KG1 (cell line): ENCODE data around the gene OTUB2.
"Not testable (repeated sequence)": the region's sequence is repeated elsewhere in the genome, so short reads cannot be mapped to it uniquely, and the experiment has no call there.

Source experiments
- DNase-seq: peaks from one replicate; lab custom pipeline; 2025; lab: John Stamatoyannopoulos, UW

The OTUB2 gene

GRCh38 chr14:94058128-94058673 is 32.1 kb downstream of the OTUB2 start:
- no peak for DNase-seq

- DNase-seq: no peak
These were observed 32.6 kb downstream of the OTUB2 start for GRCh38 chr14:94058674-94059138.

GRCh38 chr14:94059998-94060397 is 33.9 kb downstream of the OTUB2 start:
- DNase-seq: no peak

GRCh38 chr14:94062344-94062940 is 36.3 kb downstream of the OTUB2 start:
- no peak for DNase-seq

DNA sequence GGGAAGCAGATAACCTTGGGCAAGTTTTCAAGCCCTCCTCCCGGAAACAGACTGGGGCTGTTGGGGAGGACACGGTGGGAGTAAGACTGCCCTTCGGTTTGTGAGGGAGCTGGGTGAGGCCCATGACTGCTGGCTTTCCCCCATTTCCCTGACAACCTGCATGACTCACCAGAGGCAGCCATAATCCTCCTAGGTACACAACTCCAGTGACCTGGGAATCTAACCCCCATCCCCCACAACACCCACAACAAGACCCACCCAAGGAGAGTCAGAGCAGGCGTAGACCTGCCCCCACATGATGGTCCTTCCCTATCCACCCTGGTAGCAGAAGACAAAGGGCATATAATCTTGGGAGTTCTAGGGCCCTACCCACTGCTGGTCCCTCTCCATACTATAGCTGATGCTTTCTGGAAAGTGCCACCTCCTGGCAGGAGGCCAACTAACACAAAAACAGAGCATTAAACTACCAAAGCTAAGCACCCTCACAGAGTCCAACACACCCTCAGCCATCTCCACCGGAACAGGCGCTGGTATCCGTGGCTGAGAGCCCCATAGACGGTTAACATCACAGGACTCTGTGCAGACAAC is 40.0 kb downstream of the OTUB2 start:
- DNase-seq: no peak

DNA sequence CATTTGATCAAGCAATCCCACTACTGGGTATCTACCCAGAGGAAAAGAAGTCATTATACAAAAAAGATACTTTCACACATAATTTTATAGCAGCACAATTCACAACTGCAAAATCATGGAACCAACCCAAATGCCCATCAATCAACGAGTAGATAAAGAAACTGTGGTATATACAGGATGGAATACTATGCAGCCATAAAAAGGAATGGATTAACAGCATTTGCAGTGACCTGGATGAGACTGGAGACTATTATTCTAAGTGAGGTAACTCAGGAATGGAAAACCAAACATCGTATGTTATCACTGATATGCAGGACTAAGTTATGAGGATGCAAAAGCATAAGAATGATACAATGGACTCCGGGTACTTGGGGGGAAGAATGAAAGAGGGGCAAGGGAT is 45.9 kb downstream of the OTUB2 start:
- not testable (repeated sequence) for DNase-seq

DNA sequence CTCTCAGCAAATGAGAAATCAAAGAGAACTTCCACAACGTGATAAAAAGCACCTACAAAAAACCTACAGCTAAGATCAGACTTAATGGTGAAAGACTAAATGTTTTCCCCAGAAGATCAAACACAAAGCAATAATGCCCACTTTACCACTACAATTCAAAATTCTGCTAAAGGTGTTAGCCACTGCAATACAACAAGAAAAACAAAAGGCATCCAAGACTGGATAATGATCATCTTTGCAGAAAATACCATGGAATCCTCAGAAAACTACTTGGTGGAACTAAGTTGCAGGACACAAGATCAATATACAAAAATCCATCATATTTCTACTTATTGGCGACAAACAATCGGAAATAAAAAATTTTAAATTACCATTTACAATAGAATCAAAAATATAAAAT is 48.4 kb downstream of the OTUB2 start:
- DNase-seq: no peak

- no peak for DNase-seq
These were observed 48.9 kb downstream of the OTUB2 start for GRCh38 chr14:94075008-94075407.

DNA sequence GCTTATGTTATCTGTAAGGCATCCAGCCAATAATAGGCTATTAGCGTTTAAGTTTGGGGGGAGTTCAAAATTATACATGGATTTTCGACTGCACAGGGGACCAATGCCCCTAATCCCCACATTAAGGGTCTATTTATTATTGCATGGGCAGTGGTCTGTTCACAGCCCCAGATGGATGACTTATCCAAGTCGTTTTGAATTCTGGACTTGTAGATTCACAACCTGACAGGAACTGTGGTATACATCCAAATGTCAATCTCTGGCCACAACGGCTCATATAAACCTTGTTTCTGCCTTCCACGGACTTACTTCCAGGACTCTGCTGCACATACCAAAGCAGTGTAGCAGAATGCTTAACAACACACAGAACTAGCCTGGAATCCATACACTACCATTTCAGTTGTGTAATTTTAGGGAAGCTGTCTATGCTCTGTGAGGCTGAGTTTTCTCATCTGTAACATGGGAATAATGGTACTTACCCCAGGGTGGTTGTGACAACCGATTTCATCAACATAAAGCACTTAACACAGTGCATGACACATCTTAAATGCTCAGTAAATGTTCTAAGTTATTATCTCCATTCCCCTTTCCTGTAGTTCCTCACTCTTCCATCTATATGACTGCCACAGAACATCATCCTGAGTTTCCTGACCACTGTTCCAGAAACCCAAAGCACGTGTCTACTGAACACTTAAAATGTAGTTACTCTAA is 51.1 kb downstream of the OTUB2 start:
- DNase-seq: no peak

DNA sequence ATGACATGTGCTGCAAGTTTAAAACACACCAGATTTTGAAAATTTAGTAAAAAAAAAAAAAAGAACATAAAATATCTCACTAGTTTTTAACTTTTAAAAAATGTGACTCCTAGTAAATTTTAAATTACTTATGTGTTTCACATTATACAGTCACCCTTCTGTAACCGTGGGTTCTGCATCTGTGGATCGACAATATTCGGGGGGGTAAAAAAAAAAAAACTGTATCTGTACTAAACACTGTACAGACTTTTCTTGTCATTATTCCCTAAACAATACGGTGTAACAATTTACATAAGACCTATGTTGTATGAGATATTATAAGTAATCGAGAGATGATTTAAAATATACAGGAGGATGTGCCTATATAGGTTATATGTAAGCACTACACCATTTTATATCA is 51.7 kb downstream of the OTUB2 start:
- no peak for DNase-seq

DNA sequence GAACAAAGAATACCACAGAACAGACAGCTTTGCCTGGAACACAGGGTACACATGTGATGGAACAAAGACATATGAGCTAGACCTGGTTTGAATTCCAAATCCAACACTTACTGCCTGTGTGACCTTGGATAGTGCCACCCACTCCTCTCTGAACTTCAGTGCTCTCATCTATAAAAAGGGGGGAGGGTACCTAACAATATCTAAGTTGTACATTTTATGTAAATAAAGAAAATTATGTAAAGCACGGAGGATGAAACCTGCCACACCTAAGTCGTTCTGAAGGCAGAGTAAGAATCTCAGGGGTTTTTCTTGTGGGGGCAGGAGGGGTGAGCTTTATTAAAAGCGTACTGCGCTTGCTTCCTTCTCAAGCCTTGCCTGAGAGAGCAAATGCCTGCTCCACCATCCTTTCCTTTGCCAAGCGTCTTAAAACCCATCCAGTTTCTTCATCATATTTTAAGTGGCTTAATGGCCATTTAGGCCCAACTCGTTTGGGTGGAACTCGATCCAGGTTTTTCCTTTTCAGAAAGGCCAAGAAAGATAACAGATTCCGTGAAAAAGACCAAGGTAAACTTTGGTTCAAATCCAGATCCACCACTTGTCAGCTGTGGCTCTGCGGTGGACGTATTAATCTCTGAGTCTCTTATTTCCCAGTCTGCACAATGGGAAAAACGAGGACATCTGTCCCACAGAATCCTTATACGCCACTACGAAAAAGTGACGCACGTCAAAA is 53.9 kb downstream of the OTUB2 start:
- no peak for DNase-seq

DNA sequence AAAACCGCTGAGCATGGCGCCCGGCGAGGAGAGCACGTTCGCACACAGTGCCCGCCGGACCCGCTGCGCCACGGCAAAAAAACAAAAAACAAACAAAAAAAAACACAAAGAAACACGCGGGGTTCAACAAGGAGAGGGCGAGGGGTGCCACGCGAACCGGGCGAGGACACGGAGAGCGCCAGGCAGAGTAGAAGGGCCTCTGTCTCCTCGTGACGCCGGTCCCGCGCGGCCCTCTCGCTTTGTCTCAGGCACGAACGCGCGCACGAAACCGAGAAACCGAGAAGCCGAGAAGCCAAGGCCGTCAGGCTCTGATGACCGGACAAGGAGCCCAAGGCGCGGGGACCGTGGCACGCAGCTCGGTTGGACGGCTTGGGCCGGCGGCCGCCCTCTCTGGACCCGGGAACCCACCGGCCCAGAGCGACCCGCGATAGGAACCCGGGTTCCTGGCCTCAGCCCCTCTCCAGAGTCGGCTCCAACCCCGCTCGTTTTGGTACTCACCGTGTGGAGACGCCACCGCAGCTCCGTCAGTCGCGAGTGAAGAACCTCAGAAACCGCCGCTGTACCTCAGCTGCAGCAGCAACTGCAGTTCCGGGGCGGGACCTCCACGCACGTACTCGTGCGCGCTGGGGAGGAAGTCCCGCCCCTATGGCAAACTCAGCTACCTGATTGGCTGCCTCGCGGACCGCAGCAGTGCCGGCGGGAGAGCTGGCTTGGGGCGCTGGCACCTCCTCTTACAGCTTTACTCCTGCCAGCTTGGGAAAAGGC is 54.7 kb downstream of the OTUB2 start, which contains the start of the genes DDX24 and IFI27L1:
Gene DDX24, minus strand, starts transcription at position 582 of the 765 bp plus-strand sequence. CDS start 1,460 bp downstream, outside the sequence.
Gene IFI27L1, plus strand, starts transcription at position 690 of the 765 bp plus-strand sequence. CDS start 15,628 bp downstream, outside the sequence.
- peak; percentile 89 for DNase-seq

GRCh38 chr14:94081386-94081820 is 55.3 kb downstream of the OTUB2 start:
- DNase-seq: no peak

DNA sequence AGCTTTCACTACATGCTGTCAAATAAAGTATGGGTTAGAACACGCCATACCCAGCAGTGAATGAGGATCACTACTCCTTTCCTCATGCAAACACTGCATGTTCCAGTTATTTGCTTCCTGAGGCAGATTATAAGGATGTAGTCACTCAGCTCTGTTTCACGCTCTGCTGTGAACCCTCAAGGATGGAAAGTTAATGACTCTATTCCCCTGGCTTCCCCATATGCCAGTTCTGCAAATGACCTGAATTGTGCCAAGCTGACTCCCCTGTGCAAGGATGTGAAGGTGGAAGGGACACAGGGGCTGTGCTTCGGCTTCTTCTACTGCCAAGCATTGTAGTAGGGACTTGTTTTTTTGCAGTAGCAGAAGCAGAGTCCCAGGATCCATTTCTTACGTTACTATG is 61.8 kb downstream of the OTUB2 start:
- DNase-seq: no peak

- no peak for DNase-seq
These were observed 62.4 kb downstream of the OTUB2 start for GRCh38 chr14:94088516-94088915.

- DNase-seq: no peak
These were observed 63.3 kb downstream of the OTUB2 start for GRCh38 chr14:94089479-94089878.

GRCh38 chr14:94093418-94093817 is 67.3 kb downstream of the OTUB2 start:
- no peak for DNase-seq

DNA sequence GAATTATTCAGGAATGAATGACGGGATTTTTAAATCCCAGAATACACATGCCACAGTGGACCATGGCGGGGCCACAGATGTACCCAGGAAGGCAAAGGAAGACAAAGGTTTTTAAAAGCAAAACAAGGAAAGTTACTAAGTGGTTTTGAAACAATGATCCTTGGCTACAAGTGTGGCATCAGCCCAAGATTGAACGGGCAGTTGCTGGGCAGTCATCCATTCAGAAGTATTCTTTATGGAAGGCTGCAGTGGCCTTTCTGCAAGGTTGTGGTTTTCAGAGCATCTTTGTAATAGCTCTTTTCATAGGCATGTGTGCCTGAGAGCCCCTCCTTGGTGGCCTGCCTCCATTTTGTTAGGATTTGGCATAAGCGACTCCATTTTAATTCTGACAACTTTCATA is 71.0 kb downstream of the OTUB2 start:
- DNase-seq: no peak
